ENCODE measurements around the gene NBDY. TPM values are rescaled to one million over a fixed set of nuclear protein-coding genes. Genes with fewer than 3 reads are reported as not detected.

The NBDY gene
- total and polyA plus RNA-seq, 2 donors (not counting 3 experiments of a cell fraction or from before 2014, with no cell fraction given), result 33.0 to 57.3 TPM

- Histone ChIP-seq H2AFZ (ENCODE audit: low read depth, low read length) (no peak overlapping the region), H3K4me2 (ENCODE audit: insufficient read depth, low read length) (no peak overlapping the region), H3K4me1 (ENCODE audit: control insufficient read depth, extremely low read depth, insufficient read depth, low read length) (no peaks in the 10 kb centered on the region), H3K27me3 (ENCODE audit: control insufficient read depth in 2 of 2, insufficient read depth in 2 of 2, low read length in 2 of 2) (no peaks in the 10 kb centered on the region), H3K27ac (ENCODE audit: insufficient read depth, low read depth, low read length) (no peak overlapping the region), H3K4me3 (replicated peaks in 1 of 3; ENCODE audit: insufficient read depth in 1 of 3, low read depth in 1 of 3, low read length in 3 of 3) (no peak overlapping the region), H3K79me2 (ENCODE audit: control insufficient read depth, insufficient read depth, low read length) (no peaks in the 10 kb centered on the region), H3K9ac (replicated peaks; ENCODE audit: extremely low read depth, insufficient read depth, low read length) (no peak overlapping the region), H3K9me3 (replicated peaks; ENCODE audit: control insufficient read depth, insufficient read depth, low read length) (no peaks in the 10 kb centered on the region), H4K20me1 (replicated peaks; ENCODE audit: control insufficient read depth, extremely low read depth, insufficient read depth, low read length) (no peaks in the 10 kb centered on the region), H3K36me3 (ENCODE audit: control insufficient read depth in 2 of 2, extremely low read depth in 1 of 2, insufficient read depth in 2 of 2, low read length in 2 of 2) (no peaks in the 10 kb centered on the region), H3K9me1 (replicated peaks; ENCODE audit: control insufficient read depth, extremely low read depth, insufficient read depth, low read length) (no peaks in the 10 kb centered on the region)
- dilution Hi-C loops (cut with MboI; ENCODE audit: extremely low pct_ligation_motif_present, low sequenced_read_pairs), result no loop called here
- CTCF ChIA-PET, result no interaction called here
- DNase-seq (ENCODE audit: low read depth, low spot score) (no peak), FAIRE-seq (no peak)
- BruUV-seq (replicated peaks), result no TSS peak
- intact Hi-C loops (cut with micrococcal nuclease), result no loop called here
- TF ChIP-seq GATA2 (IDR thresholded peaks at IDR 0.05; ENCODE audit: insufficient read depth, insufficient read length, low read depth, low read length) (no peak), MYC (IDR thresholded peaks at IDR 0.05; ENCODE audit: low read depth, low read length) (no peak), POLR2A (IDR thresholded peaks at IDR 0.05; ENCODE audit: low read depth, low read length) (no peak), JUN (IDR thresholded peaks at IDR 0.05; ENCODE audit: borderline replicate concordance, insufficient read depth, insufficient read length, low read depth) (no peak), CTCF (IDR thresholded peaks at IDR 0.05; ENCODE audit: extremely low read depth in 1 of 2, insufficient read depth in 1 of 2, low read depth in 1 of 2, low read length in 2 of 2) (no peak), FOS (IDR thresholded peaks at IDR 0.05; ENCODE audit: borderline replicate concordance, insufficient read depth, low read length) (no peak), POLR2AphosphoS5 (IDR thresholded peaks at IDR 0.05; ENCODE audit: insufficient read depth, low read depth, low read length) (no peak), MAX (IDR thresholded peaks at IDR 0.05; ENCODE audit: insufficient read depth, insufficient read length) (no peak), EZH2 (IDR thresholded peaks at IDR 0.05; ENCODE audit: borderline replicate concordance, low read depth, low read length, severe bottlenecking) (no peak)
- POLR2A ChIA-PET, result no interaction called here
Measured at GRCh38 chrX:56784666-56785065, 55.6 kb downstream of the NBDY start.
